ENCODE measurements around the gene ANXA2. TPM values are rescaled to one million over a fixed set of nuclear protein-coding genes. Genes with fewer than 3 reads are reported as not detected.
"Not testable (repeated sequence)": the region's sequence is repeated elsewhere in the genome, so short reads cannot be mapped to it uniquely, and the experiment has no call there.

ANXA2 gene
- total RNA-seq, 2 donors from 2014 or later: 28.8 to 92.4 TPM

DNA sequence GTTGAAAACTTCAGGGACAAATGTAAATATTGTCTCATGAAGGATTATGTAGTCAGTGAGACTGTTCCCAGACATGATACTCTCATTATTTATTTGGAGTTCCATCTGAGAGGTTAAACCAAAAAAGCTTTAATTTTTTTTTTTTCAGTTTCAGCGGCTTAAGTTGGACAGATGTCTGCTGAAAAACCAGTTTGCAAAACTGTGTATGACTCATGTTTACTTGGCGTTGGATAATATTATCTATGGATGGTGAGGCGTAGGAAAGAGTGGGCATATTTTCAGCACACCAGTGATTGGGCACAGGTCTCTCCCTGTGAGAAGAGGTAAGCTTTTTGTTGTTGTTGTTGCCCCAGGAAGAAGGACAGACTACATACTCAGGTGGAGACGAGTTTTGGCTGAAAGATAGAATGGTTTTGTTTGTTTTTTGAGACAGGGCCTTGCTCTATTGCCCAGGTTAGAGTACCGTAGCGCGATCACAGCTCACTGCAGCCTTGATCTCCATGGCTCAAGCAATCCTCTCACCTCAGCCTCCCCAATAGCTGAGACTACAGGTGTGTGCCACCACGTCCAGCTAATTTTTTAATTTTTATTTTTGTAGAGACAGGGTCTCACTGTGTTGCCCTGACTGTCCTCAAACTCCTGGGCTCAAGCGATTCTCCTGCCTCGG is 16.4 kb upstream of the ANXA2 start:
- Mint-ChIP-seq H3K27ac (peak overlapping the region in 1 of 2 donors; percentile 57), H3K9me3 (no peaks in the 10 kb centered on the region), H3K36me3 (no peaks in the 10 kb centered on the region)
- ATAC-seq (no peak), DNase-seq (ENCODE audit: low spot score in 2 of 2) (no peak)

DNA sequence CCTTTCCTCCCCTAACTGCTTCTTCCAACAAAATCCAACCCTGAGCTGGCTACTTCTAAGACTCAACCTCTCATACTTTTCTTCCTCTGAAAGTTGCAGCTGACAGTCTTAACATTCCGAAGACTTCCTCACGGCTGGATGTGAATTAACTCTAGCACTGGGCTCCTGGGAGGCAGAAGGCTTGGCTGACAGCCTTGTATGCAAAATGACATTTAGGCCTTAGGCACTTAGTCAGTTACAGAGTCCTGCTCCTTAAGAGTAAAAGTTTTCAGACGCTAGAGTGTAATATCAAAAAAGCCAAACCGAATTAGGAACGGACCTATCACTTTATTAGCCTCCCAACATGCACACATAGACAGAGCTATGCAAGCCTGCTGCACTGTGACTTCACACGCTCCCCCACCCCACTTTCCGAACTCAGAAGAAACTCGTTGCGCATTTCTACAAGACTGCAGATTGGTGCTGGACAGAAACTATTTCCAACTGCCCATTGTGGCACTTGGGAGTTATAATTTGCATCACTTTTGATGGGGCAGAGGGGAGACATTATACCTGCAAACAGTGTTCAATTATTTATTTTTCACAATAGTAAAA is 15.5 kb upstream of the ANXA2 start:
- H3K27ac Mint-ChIP-seq: no peak overlapping the region
- DNase-seq (ENCODE audit: low spot score in 2 of 2): no peak
- no peaks in the 10 kb centered on the region for H3K36me3 Mint-ChIP-seq
- no peak for ATAC-seq
- H3K9me3 Mint-ChIP-seq: no peaks in the 10 kb centered on the region

DNA sequence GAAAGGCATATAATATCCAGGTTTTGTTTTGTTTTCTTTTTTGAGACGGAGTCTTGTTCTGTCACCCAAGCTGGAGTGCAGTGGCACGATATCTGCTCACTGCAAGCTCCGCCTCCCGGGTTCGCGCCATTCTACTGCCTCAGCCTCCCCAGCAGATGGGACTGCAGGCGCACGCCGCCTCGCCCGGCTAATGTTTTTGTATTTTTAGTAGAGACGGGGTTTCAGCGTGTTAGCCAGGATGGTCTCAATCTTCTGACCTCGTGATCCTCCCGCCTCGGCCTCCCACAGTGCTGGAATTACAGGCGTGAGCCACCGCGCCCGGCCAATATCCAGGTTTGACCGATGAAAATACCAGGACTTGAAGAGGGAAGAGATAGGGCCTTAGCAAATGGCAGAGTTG is 15.0 kb upstream of the ANXA2 start:
- H3K27ac Mint-ChIP-seq; H3K36me3 Mint-ChIP-seq; ATAC-seq; DNase-seq (ENCODE audit: low spot score in 2 of 2); H3K9me3 Mint-ChIP-seq: not testable (repeated sequence)

DNA sequence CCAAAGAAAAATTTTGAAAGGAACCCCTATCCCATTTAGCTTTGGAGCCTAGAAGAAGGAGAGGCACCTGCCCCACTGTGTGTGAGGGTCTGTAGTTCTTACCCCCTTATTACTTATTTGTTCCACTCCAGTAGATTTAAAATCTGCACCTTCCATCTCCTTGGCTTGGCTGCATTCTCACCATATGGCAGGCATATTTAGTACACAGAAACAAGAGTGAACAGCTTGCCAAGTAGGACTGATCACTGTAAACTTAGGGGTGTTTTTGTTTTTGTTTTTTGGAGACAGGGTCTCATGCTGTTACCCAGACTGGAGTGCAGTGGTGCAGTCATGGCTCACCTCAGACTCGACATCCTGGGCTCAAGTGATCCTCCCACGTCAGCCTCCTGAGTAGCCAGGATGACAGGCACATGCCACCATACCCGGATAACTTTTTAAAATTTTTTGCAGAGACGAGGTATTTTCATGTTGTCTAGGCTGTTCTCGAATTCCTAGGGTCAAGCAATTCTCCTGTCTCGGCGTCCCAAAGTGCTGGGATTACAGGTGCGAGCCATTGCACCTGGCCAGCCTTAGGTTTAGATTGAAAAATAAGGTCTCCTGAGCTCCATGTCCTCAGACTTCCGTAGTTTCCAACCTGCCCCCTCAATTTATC is 14.1 kb upstream of the ANXA2 start:
- Mint-ChIP-seq H3K36me3 (no peaks in the 10 kb centered on the region), H3K27ac (no peak overlapping the region), H3K9me3 (no peaks in the 10 kb centered on the region)
- ATAC-seq (no peak), DNase-seq (ENCODE audit: low spot score in 2 of 2) (no peak)

DNA sequence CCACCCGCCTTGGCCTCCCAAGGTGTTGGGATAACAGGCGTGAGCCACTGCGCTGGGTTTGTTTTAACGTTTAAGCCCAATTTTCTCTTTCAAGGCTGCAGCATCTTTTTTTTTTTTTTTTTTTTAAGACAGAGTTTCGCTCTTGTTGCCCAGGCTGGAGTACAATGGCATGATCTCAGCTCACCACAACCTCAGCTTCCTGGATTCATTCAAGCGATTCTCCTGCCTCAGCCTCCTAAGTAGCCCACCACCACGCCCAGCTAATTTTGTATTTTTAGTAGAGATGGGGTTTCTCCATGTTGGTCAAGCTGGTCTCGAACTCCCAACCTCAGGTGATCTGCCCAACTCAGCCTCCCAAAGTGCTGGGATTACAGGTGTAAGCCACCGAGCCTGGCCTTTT is 12.6 kb upstream of the ANXA2 start:
- not testable (repeated sequence) for H3K27ac Mint-ChIP-seq; ATAC-seq; DNase-seq (ENCODE audit: low spot score in 2 of 2); H3K9me3 Mint-ChIP-seq; H3K36me3 Mint-ChIP-seq

DNA sequence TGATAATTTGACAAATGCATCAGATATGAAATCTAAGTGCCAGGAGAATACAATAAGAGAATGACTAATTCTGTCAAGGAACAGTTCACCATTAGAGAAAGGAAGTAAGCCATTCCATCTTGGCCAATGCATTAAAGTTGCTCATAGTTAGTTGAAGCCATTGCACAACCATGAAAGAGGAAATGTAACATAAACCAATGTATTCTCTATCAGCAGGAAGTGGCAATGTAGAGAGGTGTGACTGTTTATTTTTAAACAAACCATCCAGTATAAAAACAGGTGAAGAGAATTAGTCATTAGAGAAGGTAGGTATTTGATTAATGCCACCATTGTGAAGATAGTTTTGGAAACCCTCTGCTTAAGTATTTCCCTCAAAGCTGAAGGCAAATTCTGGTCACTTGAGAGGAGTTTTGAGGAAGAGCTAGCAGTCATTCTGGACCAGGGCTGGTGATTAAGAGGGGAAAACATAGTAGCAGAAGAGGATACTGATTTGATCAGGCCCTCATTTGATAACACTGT is 10.7 kb upstream of the ANXA2 start:
- DNase-seq (ENCODE audit: low spot score in 2 of 2): no peak
- Mint-ChIP-seq H3K27ac (peak overlapping the region in 1 of 2 donors; percentile 9), H3K36me3 (no peaks in the 10 kb centered on the region), H3K9me3 (no peaks in the 10 kb centered on the region)
- peak; percentile 52 to 80 for ATAC-seq

DNA sequence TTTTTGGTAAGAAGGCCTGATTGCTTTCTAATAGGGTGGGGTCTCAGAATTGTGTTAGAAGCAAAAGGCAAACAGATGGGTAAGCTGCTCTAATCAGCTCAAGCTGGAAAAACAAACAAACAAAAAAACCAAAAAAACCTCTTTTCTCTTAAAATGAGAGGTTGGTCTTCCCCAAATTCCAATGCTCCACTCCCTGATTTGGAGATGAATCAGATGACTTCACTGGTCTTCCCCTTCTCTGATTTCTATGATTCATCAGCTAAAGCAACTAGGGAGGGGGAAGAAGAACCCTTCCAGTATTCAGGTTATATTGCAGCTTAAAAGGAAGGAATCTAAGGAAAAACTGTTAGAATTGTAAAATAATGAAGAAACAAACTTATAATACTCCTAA is 9.6 kb upstream of the ANXA2 start:
- DNase-seq (ENCODE audit: low spot score in 2 of 2): no peak
- Mint-ChIP-seq H3K27ac (no peak overlapping the region), H3K9me3 (no peaks in the 10 kb centered on the region), H3K36me3 (no peaks in the 10 kb centered on the region)
- no peak for ATAC-seq

DNA sequence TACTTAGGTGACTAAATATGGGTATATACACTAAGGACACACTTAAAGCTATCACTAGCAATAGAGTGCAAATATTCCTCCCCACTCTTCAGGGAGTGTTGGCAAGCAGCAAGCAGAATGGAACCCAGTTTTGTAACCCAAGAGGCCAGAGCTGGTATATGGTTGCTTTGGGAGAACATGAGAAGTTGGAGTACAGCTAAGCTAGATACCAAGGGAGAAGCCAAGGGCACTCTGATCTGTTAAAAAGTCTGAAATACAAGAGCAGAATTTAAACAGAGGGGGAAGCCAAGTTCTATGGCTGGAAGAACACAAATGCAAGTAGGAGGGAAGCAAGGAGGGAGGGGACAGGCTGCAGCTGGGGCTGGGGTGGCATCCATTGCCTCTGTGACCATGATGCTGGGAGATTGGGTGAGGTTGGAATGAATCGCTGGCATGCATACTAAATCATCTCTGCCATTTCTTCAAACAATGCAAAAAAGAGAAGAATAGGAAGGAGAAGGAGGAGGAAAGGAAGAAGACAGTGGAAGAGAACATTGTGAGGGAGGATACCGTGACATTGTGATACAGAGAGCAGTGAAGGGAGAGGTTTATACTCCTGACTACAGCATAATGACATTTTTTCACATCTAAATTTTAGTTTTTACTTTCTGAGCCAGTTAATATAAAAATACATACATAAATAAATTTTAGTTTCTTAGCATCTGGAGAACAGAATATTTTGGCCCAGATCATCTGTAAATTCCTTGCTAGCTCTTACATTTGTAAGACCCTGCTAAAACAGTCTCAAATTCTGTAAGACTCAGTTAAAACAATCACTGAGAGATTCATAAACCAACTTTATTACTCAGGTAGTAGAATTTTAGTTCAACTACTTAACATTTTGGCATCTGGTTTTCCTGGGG is 9.0 kb upstream of the ANXA2 start:
- H3K27ac Mint-ChIP-seq: no peak overlapping the region
- no peaks in the 10 kb centered on the region for H3K9me3 Mint-ChIP-seq
- DNase-seq (ENCODE audit: low spot score in 2 of 2) (no peak), ATAC-seq (no peak)
- no peaks in the 10 kb centered on the region for H3K36me3 Mint-ChIP-seq

DNA sequence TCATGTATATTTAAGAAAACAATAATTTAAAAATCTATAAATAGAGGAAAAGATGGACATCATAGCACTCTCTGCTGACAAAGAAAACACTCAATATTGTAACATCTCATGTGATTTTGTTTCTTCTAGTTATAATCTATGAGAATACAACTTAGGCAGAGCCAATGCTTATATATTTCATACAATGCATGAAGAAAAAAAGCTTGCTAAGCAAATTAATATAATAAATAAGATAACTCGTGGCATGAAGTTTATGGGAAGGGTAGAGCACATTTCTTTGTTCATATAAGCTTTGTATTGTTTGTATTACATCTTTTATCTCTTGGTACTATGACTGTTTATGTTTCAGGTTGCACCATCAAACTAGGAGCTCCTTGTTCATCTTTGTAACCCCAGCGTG is 7.6 kb upstream of the ANXA2 start:
- DNase-seq (ENCODE audit: low spot score in 2 of 2) (no peak), ATAC-seq (no peak)
- no peaks in the 10 kb centered on the region for H3K36me3 Mint-ChIP-seq
- H3K9me3 Mint-ChIP-seq: no peaks in the 10 kb centered on the region
- H3K27ac Mint-ChIP-seq: no peak overlapping the region

DNA sequence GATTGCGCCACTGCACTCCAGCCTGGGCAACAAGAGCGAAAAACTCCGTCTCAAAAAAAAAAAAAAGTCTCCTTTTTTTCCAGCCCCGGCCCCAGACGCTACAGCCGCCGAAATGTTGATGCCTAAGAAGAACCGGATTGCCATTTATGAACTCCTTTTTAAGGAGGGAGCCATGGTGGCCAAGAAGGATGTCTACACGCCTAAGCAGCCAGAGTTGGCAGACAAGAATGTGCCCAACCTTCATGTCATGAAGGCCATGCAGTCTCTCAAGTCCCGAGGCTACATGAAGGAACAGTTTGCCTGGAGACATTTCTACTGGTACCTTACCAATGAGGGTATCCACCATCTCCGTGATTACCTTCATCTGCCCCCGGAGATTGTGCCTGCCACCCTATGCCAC is 6.6 kb upstream of the ANXA2 start:
- not testable (repeated sequence) for DNase-seq (ENCODE audit: low spot score in 2 of 2); H3K9me3 Mint-ChIP-seq; H3K27ac Mint-ChIP-seq; ATAC-seq; H3K36me3 Mint-ChIP-seq

DNA sequence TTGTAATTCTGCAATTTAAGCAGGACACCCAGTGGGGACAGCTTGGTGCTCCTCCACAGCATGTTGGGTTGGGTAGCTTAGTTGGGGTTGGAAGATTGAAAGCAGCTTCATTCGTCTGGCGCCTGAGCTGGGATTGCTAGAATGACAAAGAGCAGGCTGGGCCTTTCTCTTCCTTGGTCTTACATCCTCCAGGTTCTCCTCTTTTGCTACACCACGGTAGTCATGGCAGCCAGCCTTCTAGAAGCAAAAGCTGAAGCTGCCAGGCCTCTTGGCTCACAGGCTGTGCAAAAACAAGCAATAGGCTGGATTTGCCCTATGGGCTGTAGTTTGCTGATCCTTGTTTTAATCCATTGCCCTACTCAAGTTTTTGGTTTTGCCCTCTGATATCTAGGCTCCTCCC is 3.2 kb upstream of the ANXA2 start:
- peaks cover 0 to 9% of the 10 kb centered on the region in 2 donors for H3K36me3 Mint-ChIP-seq
- H3K27ac Mint-ChIP-seq: no peak overlapping the region
- H3K9me3 Mint-ChIP-seq: no peaks in the 10 kb centered on the region
- DNase-seq (ENCODE audit: low spot score in 2 of 2) (no peak), ATAC-seq (no peak)

DNA sequence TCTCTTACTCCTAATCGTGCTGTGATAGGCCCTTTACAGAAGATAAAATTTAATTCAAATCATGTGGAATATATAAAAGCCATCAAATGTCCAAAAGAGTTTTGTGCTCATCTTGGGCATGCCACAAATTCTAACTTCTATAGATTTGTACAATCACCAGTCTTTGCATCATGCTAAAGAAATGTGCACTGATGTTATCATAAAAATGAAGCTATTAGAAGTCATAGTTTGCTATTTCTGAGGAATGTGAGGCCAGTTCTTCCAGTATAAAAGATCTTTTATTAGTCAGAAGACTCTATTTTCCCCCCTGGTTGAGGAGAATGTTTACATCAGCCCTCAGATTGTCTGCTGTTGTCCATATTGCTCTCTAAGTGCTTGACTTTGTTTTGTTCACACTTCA is 2.1 kb upstream of the ANXA2 start:
- Mint-ChIP-seq H3K27ac (no peak overlapping the region), H3K36me3 (peaks cover 0 to 11% of the 10 kb centered on the region in 2 donors), H3K9me3 (no peaks in the 10 kb centered on the region)
- ATAC-seq: no peak
- DNase-seq (ENCODE audit: low spot score in 2 of 2): no peak

DNA sequence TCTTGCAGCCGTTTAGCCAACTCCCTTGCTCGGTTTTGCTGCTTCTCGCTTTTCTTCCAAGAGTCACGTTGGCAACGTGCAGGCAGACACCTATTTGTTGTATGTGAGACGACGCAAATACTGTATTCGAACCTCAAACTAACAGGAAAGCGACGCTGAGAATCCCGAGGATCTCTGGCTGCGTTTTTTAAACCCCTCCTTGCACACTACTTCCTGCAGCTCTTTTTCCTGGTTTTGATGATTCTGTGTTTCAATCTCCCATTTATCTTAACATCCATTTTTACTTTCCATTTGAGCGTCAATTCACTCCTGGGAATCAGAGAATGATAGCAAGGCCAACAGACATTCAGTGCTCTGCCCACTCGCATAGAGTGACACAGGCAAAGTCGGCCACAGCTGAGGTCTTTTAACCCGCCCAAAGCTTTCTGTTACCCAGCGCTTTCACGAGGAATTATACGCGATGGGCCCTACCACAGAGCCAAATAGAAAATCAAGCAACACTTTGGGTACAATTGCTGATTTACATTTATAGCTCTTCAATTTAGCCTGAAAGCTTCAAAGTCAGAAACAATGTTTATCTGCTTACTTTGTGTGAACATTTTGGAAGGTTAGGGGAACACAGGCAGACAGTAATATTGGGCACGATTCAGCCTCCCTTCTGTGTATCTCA is 1.6 kb upstream of the ANXA2 start:
- Mint-ChIP-seq H3K9me3 (no peaks in the 10 kb centered on the region), H3K36me3 (peaks cover 0 to 11% of the 10 kb centered on the region in 2 donors), H3K27ac (peak overlapping the region in 1 of 2 donors; percentile 44)
- DNase-seq (ENCODE audit: low spot score in 2 of 2): no peak
- no peak for ATAC-seq

DNA sequence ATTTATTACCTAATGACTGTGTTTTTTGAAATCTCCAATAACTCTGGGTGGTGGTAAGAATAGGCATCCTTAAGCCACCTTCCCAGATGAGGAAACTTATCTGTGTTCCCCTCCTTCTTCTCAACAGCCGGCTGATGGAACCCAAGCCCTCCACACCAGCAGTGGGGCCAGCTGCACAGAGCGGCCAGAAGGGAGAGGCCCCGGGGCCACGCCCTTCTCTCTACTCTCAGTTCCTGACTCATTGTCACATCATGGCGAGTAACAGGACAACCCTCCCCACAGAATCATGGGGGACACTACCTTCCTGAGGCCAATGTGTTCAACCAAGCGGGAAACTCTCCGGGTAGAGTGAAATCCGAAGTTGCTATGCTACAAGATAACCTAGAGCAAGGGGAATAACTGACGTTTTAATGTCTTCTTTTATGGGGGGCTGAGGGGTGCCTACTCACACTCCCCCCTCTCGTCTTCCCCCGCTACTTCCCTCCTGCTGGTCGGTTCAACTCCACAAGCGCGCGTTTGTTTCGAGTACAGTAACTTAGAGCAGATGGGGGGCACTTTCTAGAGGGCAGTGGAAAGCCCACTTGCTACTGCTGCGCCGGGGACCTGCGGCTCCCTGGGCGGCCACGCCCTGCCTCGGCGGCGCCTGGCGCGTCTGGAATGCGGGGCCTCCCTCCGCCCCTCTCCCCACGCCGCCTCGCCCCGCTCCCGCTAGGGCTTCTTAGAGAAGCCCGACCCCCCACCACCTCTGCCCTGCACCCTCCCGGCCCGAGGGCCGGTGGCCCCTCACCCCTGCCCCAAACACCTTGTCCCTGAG is 621 bp downstream of the ANXA2 start:
- DNase-seq (ENCODE audit: low spot score in 2 of 2) (peak; percentile 45 to 67), ATAC-seq (peak; percentile 54 to 82)
- H3K9me3 Mint-ChIP-seq: no peaks in the 10 kb centered on the region
- H3K27ac Mint-ChIP-seq: peak overlapping the region; percentile 70 to 95
- peaks cover 0 to 22% of the 10 kb centered on the region in 2 donors for H3K36me3 Mint-ChIP-seq

DNA sequence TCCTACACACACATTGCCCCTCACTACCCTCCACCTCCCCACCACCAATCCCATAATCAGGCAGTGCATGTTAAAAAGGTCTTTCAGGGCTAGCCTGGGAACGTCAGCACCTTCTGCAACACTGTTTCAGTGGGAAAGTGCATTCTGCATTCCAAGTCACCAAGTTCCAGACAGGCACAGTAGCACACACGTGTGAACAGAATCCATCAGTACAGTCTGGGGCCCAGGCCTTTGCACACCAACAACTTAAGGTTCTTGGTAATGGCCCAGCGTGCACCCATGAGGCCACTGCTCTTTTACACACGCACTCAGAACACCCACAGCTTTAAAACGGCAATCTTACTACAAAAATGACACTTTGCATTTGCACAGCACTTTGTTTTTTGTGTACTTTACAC is 1.2 kb downstream of the ANXA2 start:
- DNase-seq (ENCODE audit: low spot score in 2 of 2) (no peak), ATAC-seq (no peak)
- H3K9me3 Mint-ChIP-seq: no peaks in the 10 kb centered on the region
- peaks cover 0 to 22% of the 10 kb centered on the region in 2 donors for H3K36me3 Mint-ChIP-seq
- peak overlapping the region in 1 of 2 donors; percentile 70 for H3K27ac Mint-ChIP-seq

DNA sequence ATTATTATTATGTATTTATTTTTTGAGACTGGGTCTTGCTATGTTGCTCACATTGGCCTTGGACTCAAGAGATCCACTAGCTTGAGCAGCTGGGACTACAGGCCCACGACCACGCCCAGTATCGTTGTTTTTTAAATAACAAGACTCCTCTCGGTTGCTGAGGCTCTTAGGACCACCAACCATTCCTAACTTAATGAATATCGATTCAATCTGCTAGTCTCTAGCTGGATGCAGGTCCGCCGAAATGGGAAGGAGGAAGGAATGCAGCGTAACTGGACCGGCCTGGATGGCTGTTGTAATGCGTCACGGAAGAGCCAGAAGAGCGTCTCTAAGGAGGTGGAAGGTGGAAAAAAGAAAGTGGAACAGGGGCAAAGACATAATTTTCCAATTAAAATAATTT is 1.7 kb downstream of the ANXA2 start:
- Mint-ChIP-seq H3K9me3 (no peaks in the 10 kb centered on the region), H3K36me3 (peaks cover 0 to 22% of the 10 kb centered on the region in 2 donors), H3K27ac (no peak overlapping the region)
- DNase-seq (ENCODE audit: low spot score in 2 of 2) (no peak), ATAC-seq (no peak)
